WTC11 (cell line): Measurements from ENCODE around the gene SENP7. TPM values are rescaled to one million over a fixed set of nuclear protein-coding genes. Genes with fewer than 3 reads are reported as not detected.

Experiments used
- ATAC-seq: fragments of 200-7000 bp; cut with Tn5 transposase; 2 replicates; pipeline ENCODE4 v1.10.0; 2021; ENCODE audit warnings: mild to moderate bottlenecking, moderate library complexity
- CTCF ChIA-PET: fragments of 300-600 bp; sonication (Branson Sonifier 250); formaldehyde crosslinking; loops from one replicate; lab custom pipeline; 2021; ENCODE audit warnings: antibody characterized with exemption; lab: Charles Lee
- POLR2A ChIA-PET: fragments of 350-600 bp; sonication (Branson Sonifier 250); formaldehyde crosslinking; loops from one replicate; lab custom pipeline; 2021; ENCODE audit warnings: antibody characterized with exemption; lab: Charles Lee
- DNase-seq: peaks from one replicate; pipeline ENCODE4 v3.0.0; 2021; ENCODE audit warnings: low spot score
- H3K27ac Mint-ChIP-seq: 2 replicates; pipeline ENCODE4 v1.8.0; 2021; ENCODE audit warnings: mixed read lengths
- H3K27me3 Mint-ChIP-seq: 2 replicates; pipeline ENCODE4 v1.8.0; 2021; ENCODE audit warnings: low read depth, mild to moderate bottlenecking, moderate library complexity, mixed read lengths
- H3K36me3 Mint-ChIP-seq: 2 replicates; pipeline ENCODE4 v1.8.0; 2021; ENCODE audit warnings: mixed read lengths
- H3K4me1 Mint-ChIP-seq: 2 replicates; pipeline ENCODE4 v1.8.0; 2022; ENCODE audit warnings: mixed read lengths
- H3K4me3 Mint-ChIP-seq: 2 replicates; pipeline ENCODE4 v1.8.0; 2021; ENCODE audit warnings: mild to moderate bottlenecking, moderate library complexity, mixed read lengths
- H3K9me3 Mint-ChIP-seq: 2 replicates; pipeline ENCODE4 v1.8.0; 2021; ENCODE audit warnings: mixed read lengths
- CREM ChIP-seq: sonication (generic); formaldehyde crosslinking; IDR thresholded peaks from 2 replicates; pipeline ENCODE4 v1.8.1; 2022; ENCODE audit warnings: mild to moderate bottlenecking, missing genetic modification reagents, moderate library complexity
- FOXJ3 ChIP-seq: sonication (generic); formaldehyde crosslinking; IDR thresholded peaks from 2 replicates; pipeline ENCODE4 v1.9.0; 2021; ENCODE audit warnings: missing genetic modification reagents, mild to moderate bottlenecking, borderline replicate concordance
- MXD4 ChIP-seq: fragments of 250-450 bp; sonication (Bioruptor Pico); IDR thresholded peaks from 2 replicates; pipeline ENCODE4 v1.8.0; 2021; ENCODE audit warnings: mild to moderate bottlenecking, moderate library complexity, borderline replicate concordance
- MYBL2 ChIP-seq: sonication (generic); formaldehyde crosslinking; IDR thresholded peaks from 2 replicates; pipeline ENCODE4 v1.8.1; 2023; ENCODE audit warnings: mild to moderate bottlenecking, moderate library complexity, missing genetic modification reagents
- NFE2L1 ChIP-seq: sonication (generic); formaldehyde crosslinking; IDR thresholded peaks from 2 replicates; pipeline ENCODE4 v1.8.1; 2023; ENCODE audit warnings: missing genetic modification reagents
- RORB ChIP-seq: fragments of 250-450 bp; sonication (Bioruptor Pico); IDR thresholded peaks from 2 replicates; pipeline ENCODE4 v1.9.0; 2021; ENCODE audit warnings: mild to moderate bottlenecking
- SP1 ChIP-seq: sonication (generic); formaldehyde crosslinking; conservative IDR thresholded peaks from 2 replicates; pipeline ENCODE4 v1.8.1; 2022; ENCODE audit warnings: missing genetic modification reagents
- TEAD4 ChIP-seq: sonication (generic); formaldehyde crosslinking; IDR thresholded peaks from 2 replicates; pipeline ENCODE4 v1.8.0; 2022; ENCODE audit warnings: mild to moderate bottlenecking, missing genetic modification reagents
- ZNF219 ChIP-seq: sonication (generic); formaldehyde crosslinking; IDR thresholded peaks from 2 replicates; pipeline ENCODE4 v1.8.0; 2023; ENCODE audit warnings: missing genetic modification reagents, mild to moderate bottlenecking, borderline replicate concordance
- ZNF396 ChIP-seq: fragments of 250-450 bp; sonication (Bioruptor Pico); IDR thresholded peaks from 2 replicates; pipeline ENCODE4 v1.8.0; 2021; ENCODE audit warnings: mild to moderate bottlenecking, moderate library complexity, borderline replicate concordance
- ZNF416 ChIP-seq: fragments of 250-450 bp; sonication (Bioruptor Pico); IDR thresholded peaks from 2 replicates; pipeline ENCODE4 v1.9.0; 2021; ENCODE audit warnings: mild to moderate bottlenecking, inconsistent platforms
- ZNF671 ChIP-seq: fragments of 250-450 bp; sonication (Bioruptor Pico); IDR thresholded peaks from 2 replicates; pipeline ENCODE4 v1.8.0; 2021; ENCODE audit warnings: mild to moderate bottlenecking
- total RNA-seq: library from RNA; stranded (reverse); gene quantifications from 3 replicates; pipeline ENCODE4 v1.2.3, GENCODE V29; 2021
- TF ChIP-seq, protein P1 (sequence below): sonication (generic); formaldehyde crosslinking; IDR thresholded peaks from 2 replicates; pipeline ENCODE4 v1.8.1; 2023; ENCODE audit warnings: mild to moderate bottlenecking, missing genetic modification reagents, borderline replicate concordance
- TF ChIP-seq, protein P2 (sequence below): fragments of 250-450 bp; sonication (Bioruptor Pico); IDR thresholded peaks from 2 replicates; pipeline ENCODE4 v1.9.0; 2021; ENCODE audit warnings: mild to moderate bottlenecking
- TF ChIP-seq, protein P3 (sequence below): sonication (generic); formaldehyde crosslinking; IDR thresholded peaks from 2 replicates; pipeline ENCODE4 v1.8.1; 2022; ENCODE audit warnings: mild to moderate bottlenecking, moderate library complexity, missing genetic modification reagents
- TF ChIP-seq, protein P4 (sequence below): fragments of 250-450 bp; sonication (Bioruptor Pico); IDR thresholded peaks from 2 replicates; pipeline ENCODE4 v1.8.0; 2021; ENCODE audit warnings: mild to moderate bottlenecking

The SENP7 gene
- total RNA-seq, 1 experiment from 2014 or later = 10.5 TPM

DNA sequence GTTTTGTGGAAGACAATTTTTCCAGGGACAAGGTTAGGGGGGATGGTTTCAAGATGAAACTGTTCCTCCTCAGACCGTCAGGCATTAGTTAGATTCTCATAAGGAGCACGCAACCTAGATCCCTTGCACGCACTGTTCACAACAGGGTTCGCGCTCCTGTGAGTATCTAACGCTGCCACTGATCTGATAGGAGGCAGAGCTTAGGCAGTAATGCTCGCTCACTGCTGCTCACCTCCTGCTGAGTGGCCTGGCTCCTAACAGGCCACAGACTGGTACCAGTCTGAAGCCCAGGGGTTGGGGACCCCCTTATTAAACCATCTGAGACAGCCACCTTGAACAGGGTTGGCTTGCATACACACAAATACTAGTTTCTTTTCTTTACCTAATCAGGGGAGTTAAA is 179.1 kb downstream of the SENP7 start:
- Mint-ChIP-seq H3K4me1 (no peaks in the 10 kb centered on the region), H3K27ac (no peak overlapping the region), H3K9me3 (no peaks in the 10 kb centered on the region), H3K4me3 (no peak overlapping the region), H3K27me3 (no peaks in the 10 kb centered on the region), H3K36me3 (no peaks in the 10 kb centered on the region)
- POLR2A ChIA-PET = no interaction called here
- ATAC-seq (peak; percentile 53), DNase-seq (peak; percentile 16)
- TF ChIP-seq, protein P1, sequence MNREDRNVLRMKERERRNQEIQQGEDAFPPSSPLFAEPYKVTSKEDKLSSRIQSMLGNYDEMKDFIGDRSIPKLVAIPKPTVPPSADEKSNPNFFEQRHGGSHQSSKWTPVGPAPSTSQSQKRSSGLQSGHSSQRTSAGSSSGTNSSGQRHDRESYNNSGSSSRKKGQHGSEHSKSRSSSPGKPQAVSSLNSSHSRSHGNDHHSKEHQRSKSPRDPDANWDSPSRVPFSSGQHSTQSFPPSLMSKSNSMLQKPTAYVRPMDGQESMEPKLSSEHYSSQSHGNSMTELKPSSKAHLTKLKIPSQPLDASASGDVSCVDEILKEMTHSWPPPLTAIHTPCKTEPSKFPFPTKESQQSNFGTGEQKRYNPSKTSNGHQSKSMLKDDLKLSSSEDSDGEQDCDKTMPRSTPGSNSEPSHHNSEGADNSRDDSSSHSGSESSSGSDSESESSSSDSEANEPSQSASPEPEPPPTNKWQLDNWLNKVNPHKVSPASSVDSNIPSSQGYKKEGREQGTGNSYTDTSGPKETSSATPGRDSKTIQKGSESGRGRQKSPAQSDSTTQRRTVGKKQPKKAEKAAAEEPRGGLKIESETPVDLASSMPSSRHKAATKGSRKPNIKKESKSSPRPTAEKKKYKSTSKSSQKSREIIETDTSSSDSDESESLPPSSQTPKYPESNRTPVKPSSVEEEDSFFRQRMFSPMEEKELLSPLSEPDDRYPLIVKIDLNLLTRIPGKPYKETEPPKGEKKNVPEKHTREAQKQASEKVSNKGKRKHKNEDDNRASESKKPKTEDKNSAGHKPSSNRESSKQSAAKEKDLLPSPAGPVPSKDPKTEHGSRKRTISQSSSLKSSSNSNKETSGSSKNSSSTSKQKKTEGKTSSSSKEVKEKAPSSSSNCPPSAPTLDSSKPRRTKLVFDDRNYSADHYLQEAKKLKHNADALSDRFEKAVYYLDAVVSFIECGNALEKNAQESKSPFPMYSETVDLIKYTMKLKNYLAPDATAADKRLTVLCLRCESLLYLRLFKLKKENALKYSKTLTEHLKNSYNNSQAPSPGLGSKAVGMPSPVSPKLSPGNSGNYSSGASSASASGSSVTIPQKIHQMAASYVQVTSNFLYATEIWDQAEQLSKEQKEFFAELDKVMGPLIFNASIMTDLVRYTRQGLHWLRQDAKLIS (CRISPR knock-in tag) = no peak
- no peak for TF ChIP-seq MXD4 (CRISPR knock-in tag)
- CTCF ChIA-PET = no interaction called here

DNA sequence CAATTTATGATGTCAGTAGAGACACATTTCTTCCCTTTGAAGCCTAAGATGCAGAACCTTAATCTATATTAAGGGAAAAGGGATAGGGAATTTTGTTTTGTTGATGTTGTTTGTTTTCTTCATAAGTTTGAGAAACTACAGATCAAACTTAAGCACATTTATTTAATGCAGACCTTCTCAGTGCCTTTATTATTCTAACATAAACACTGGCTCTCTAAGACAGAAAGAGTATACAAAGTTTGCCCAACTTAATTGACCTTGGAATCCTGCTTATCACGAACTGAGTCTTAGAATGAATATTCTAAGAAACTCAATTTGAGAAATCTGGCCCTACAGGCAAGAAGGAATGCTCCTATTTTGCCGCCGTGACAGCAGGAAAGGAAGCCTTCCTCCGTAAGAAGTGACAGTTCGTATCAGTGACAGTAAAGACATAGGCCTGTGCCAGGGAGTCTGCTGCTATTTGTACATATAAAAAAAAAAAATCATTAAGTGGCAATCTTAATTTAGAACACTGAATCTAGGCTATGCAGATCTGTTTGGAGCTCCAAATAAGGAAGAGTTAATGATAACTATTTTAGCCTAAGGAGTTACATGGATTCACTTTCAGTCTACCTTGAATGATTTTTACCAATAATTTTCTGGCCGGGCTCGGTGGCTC is 183.9 kb downstream of the SENP7 start:
- H3K4me1 Mint-ChIP-seq = no peaks in the 10 kb centered on the region
- TF ChIP-seq, protein P2, sequence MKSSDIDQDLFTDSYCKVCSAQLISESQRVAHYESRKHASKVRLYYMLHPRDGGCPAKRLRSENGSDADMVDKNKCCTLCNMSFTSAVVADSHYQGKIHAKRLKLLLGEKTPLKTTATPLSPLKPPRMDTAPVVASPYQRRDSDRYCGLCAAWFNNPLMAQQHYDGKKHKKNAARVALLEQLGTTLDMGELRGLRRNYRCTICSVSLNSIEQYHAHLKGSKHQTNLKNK (CRISPR knock-in tag) = no peak
- TF ChIP-seq TEAD4 (CRISPR knock-in tag) = no peak
- TF ChIP-seq, all 79 proteins: peak for 0
- no peak for DNase-seq
- ChIA-PET POLR2A (interaction anchor here (0.7 kb wide), 1 partner anchor 18 kb away, joined by 3 read pairs; no protein-coding TSS in a partner anchor), CTCF (no interaction called here)
- Mint-ChIP-seq H3K9me3 (no peaks in the 10 kb centered on the region), H3K27me3 (no peaks in the 10 kb centered on the region), H3K36me3 (no peaks in the 10 kb centered on the region), H3K27ac (no peak overlapping the region), H3K4me3 (no peak overlapping the region)
- no peak for ATAC-seq

DNA sequence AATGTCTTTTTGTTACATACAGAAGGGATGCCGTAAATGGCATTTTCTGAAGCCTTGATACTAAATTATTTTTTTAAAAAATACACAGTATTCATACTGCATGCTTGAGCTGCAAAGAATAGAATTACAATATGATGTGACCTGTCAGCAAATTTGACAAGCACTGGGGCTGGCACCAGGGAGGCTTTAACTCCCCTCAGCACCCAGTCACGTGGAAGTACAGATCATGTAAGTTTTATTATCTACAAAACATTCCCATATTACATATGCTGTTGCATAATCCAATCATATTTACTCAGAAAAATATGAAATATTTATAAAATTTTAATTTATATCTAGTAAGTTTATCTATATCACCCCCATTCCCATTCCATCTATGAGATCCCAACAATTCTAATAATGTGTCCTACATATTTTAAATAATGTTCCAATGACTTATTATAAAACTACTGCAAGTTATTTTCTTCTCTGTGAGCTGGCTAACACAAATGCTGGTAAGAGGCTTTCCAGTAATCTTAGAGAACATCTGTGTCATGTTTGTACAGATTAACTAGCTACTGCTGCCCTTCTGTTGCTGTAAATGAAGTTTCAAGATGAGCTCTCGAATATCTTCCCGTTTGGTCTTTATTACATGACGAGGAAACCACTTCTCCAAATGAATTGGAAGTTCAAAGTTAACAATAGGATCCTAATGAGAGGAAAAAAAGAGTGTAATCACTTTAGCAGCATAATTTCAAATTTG is 187.4 kb downstream of the SENP7 start:
- POLR2A ChIA-PET = interaction anchor here (0.6 kb wide), 1 partner anchor 83 kb away, joined by 3 read pairs; no protein-coding TSS in a partner anchor
- Mint-ChIP-seq H3K27me3 (no peaks in the 10 kb centered on the region), H3K4me3 (no peak overlapping the region), H3K4me1 (no peaks in the 10 kb centered on the region), H3K9me3 (no peaks in the 10 kb centered on the region), H3K27ac (no peak overlapping the region), H3K36me3 (no peaks in the 10 kb centered on the region)
- CTCF ChIA-PET = interaction anchor here (0.7 to 1.0 kb wide), 2 partner anchors 95 to 130 kb away, joined by 3 read pairs; no protein-coding TSS in a partner anchor
- DNase-seq = no peak
- ATAC-seq = no peak
- no peak for TF ChIP-seq NFE2L1
- TF ChIP-seq, protein P1 (CRISPR knock-in tag) = no peak
- TF ChIP-seq MYBL2 = no peak
- no peak for TF ChIP-seq SP1 (CRISPR knock-in tag)
- no peak for TF ChIP-seq ZNF219
- TF ChIP-seq, protein P3, sequence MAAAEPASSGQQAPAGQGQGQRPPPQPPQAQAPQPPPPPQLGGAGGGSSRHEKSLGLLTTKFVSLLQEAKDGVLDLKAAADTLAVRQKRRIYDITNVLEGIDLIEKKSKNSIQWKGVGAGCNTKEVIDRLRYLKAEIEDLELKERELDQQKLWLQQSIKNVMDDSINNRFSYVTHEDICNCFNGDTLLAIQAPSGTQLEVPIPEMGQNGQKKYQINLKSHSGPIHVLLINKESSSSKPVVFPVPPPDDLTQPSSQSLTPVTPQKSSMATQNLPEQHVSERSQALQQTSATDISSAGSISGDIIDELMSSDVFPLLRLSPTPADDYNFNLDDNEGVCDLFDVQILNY (CRISPR knock-in tag) = no peak
- no peak for TF ChIP-seq FOXJ3 (CRISPR knock-in tag)
- TF ChIP-seq ZNF671 = no peak
- TF ChIP-seq CREM (CRISPR knock-in tag) = no peak
- TF ChIP-seq, protein P4, sequence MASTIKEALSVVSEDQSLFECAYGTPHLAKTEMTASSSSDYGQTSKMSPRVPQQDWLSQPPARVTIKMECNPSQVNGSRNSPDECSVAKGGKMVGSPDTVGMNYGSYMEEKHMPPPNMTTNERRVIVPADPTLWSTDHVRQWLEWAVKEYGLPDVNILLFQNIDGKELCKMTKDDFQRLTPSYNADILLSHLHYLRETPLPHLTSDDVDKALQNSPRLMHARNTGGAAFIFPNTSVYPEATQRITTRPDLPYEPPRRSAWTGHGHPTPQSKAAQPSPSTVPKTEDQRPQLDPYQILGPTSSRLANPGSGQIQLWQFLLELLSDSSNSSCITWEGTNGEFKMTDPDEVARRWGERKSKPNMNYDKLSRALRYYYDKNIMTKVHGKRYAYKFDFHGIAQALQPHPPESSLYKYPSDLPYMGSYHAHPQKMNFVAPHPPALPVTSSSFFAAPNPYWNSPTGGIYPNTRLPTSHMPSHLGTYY (CRISPR knock-in tag) = no peak
- TF ChIP-seq ZNF416 = no peak
- TF ChIP-seq ZNF396 (CRISPR knock-in tag) = no peak
- TF ChIP-seq RORB (CRISPR knock-in tag) = no peak
